Neural crest cell (in vitro differentiated cells): Measurements from ENCODE around the gene GPR171. TPM values are rescaled to one million over a fixed set of nuclear protein-coding genes. Genes with fewer than 3 reads are reported as not detected.

ENCODE experiments used
- DNase-seq: peaks from one replicate; pipeline ENCODE4 v3.0.0; 2021; ENCODE audit warnings: low read depth, mixed read lengths, low spot score
- H3K27ac Mint-ChIP-seq: one replicate; pipeline ENCODE4 v1.8.0; 2021; ENCODE audit warnings: mild to moderate bottlenecking, mixed read lengths; ENCODE audit not compliant: unreplicated experiment
- H3K27me3 Mint-ChIP-seq: 2 replicates; pipeline ENCODE4 v1.8.0; 2021; ENCODE audit warnings: low read depth, mild to moderate bottlenecking, mixed read lengths
- H3K36me3 Mint-ChIP-seq: 2 replicates; pipeline ENCODE4 v1.8.0; 2021; ENCODE audit warnings: low read depth, mild to moderate bottlenecking, mixed read lengths
- H3K4me1 Mint-ChIP-seq: 2 replicates; pipeline ENCODE4 v1.8.0; 2021; ENCODE audit warnings: mixed read lengths
- H3K4me3 Mint-ChIP-seq: one replicate; pipeline ENCODE4 v1.8.0; 2021; ENCODE audit warnings: mild to moderate bottlenecking, mixed read lengths
- H3K9me3 Mint-ChIP-seq: 2 replicates; pipeline ENCODE4 v1.8.0; 2021; ENCODE audit warnings: mixed read lengths
- total RNA-seq: library from RNA; stranded (reverse); gene quantifications from 2 replicates; pipeline ENCODE4 v1.2.1, GENCODE V29; 2021
- TF ChIP-seq, protein P1 (sequence below): fragments of 200-600 bp; sonication (generic); conservative IDR thresholded peaks from 2 replicates; pipeline ENCODE4 v1.5.0; 2021; ENCODE audit warnings: antibody characterized with exemption, mild to moderate bottlenecking

Gene GPR171
- total RNA-seq, 1 donor from 2014 or later, result not detected

DNA sequence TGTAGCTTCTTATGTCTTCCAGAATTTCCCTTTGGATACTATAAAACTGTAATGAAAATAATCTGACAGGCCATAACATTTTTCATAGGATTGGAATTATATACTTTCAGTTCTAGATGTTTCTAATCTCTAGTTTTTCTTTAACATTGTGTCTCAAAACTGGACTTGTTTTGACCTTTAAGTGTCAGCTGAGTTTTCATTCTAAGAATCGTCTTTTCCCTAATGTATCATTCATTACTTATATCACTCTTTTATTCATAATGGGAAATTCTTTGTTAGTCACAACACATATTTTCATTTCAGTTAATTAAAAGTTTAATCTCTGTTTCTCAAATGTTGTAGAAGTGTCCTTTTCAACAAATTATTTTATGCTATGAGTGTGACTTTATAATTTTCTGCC lies 11.9 kb downstream of the GPR171 start:
- peaks cover 5% of the 10 kb centered on the region for H3K4me1 Mint-ChIP-seq
- H3K9me3 Mint-ChIP-seq, result no peaks in the 10 kb centered on the region
- H3K4me3 Mint-ChIP-seq, result no peak overlapping the region
- H3K27me3 Mint-ChIP-seq, result no peaks in the 10 kb centered on the region
- no peak for DNase-seq
- TF ChIP-seq, protein P1, sequence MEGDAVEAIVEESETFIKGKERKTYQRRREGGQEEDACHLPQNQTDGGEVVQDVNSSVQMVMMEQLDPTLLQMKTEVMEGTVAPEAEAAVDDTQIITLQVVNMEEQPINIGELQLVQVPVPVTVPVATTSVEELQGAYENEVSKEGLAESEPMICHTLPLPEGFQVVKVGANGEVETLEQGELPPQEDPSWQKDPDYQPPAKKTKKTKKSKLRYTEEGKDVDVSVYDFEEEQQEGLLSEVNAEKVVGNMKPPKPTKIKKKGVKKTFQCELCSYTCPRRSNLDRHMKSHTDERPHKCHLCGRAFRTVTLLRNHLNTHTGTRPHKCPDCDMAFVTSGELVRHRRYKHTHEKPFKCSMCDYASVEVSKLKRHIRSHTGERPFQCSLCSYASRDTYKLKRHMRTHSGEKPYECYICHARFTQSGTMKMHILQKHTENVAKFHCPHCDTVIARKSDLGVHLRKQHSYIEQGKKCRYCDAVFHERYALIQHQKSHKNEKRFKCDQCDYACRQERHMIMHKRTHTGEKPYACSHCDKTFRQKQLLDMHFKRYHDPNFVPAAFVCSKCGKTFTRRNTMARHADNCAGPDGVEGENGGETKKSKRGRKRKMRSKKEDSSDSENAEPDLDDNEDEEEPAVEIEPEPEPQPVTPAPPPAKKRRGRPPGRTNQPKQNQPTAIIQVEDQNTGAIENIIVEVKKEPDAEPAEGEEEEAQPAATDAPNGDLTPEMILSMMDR, result no peak
- no peak overlapping the region for H3K27ac Mint-ChIP-seq
- H3K36me3 Mint-ChIP-seq, result peaks cover 23% of the 10 kb centered on the region

DNA sequence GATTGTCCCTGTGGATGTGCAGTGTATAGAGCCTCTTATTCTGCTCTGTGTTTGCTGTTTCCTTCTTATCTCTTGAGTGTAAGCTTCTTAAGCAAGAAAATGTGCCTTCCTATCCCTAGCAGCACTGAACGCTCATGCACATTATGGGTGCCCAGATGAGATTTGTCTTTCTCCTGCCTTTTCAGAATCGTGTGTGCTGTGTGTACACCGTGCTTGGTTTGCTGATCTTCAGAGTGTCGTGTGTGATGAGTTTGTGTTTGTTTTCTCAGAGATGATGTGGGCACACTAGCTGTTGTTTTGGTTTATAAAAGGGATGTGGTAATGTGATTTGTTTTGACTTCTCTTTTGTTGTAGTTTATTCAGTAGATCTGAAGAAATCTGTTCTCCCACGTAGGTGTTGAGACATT lies 19.7 kb downstream of the GPR171 start:
- Mint-ChIP-seq H3K9me3 (no peaks in the 10 kb centered on the region), H3K27me3 (no peaks in the 10 kb centered on the region), H3K4me3 (no peak overlapping the region), H3K4me1 (peaks cover 4% of the 10 kb centered on the region), H3K27ac (peak overlapping the region; percentile 87), H3K36me3 (no peaks in the 10 kb centered on the region)
- TF ChIP-seq, protein P1, result no peak
- DNase-seq, result no peak

DNA sequence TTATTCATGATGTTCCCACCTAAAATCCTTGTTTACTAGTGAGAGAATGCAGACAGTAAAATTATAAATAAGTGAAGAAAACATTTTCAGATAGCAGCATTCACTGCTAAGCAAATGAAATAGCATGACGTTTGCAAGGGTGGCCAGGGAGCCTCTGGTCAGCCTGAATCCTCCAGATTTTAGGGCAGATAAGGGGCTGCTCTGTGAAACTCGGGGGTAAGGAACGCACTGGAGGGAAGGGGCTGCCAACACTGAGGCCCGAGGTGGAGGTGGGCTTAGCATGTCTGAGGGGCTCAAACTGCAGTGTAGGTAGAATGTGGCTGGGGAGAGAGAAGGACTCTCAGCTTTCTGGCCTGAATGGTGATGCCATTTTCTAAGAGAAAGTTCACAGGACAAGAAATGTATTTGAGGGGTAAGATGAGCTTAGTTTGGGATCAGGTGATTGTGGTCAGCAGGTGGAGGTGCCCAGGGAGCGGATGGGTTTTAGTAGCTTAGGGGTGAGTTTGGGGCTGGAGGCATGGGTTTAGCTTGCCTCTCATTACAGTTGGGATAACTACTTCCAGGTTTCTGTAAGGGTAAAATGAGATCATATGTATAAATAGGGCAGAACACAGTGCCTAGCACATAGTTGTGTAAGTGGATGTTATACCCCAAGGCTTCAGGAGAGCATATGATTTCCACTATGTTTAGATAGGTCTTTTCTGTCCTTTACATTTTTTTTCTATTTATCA lies 20.5 kb downstream of the GPR171 start:
- peaks cover 4% of the 10 kb centered on the region for H3K4me1 Mint-ChIP-seq
- TF ChIP-seq, protein P1, result no peak
- H3K9me3 Mint-ChIP-seq, result no peaks in the 10 kb centered on the region
- no peak overlapping the region for H3K4me3 Mint-ChIP-seq
- DNase-seq, result no peak
- H3K27me3 Mint-ChIP-seq, result no peaks in the 10 kb centered on the region
- H3K27ac Mint-ChIP-seq, result peak overlapping the region; percentile 76
- no peaks in the 10 kb centered on the region for H3K36me3 Mint-ChIP-seq

DNA sequence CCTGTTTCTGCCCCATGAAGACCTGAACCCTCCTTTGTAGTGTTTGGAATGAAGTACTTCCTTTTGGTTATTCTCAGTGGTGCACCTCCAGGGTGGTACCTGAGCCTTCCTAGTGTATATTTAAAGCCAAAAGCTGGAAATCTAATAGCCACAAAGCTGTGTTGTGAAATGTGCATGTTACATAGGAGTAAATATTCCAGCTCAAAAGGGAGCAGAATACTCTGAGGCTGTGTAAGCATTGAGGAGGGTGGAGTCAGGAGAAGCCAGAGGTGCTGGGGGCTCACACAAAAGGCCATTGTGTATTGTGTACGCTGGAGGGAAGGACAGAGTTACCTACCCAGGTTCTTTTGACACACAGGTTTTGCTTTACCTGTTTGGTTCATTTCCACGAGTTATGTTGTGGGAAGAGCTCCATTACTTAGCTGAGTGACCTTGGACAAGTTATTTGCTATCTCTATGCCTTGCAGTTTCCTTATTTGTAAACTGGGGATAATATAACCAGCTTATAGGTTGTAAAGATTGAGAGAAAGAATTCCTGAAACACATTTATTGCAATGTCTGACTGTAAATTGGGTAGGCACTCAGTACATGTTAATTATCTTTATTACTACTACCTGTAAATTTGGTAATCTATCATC lies 24.7 kb downstream of the GPR171 start:
- Mint-ChIP-seq H3K27me3 (no peaks in the 10 kb centered on the region), H3K4me3 (no peak overlapping the region), H3K4me1 (peaks cover 3% of the 10 kb centered on the region), H3K36me3 (no peaks in the 10 kb centered on the region), H3K9me3 (no peaks in the 10 kb centered on the region), H3K27ac (no peak overlapping the region)
- no peak for DNase-seq
- TF ChIP-seq, protein P1, result no peak

DNA sequence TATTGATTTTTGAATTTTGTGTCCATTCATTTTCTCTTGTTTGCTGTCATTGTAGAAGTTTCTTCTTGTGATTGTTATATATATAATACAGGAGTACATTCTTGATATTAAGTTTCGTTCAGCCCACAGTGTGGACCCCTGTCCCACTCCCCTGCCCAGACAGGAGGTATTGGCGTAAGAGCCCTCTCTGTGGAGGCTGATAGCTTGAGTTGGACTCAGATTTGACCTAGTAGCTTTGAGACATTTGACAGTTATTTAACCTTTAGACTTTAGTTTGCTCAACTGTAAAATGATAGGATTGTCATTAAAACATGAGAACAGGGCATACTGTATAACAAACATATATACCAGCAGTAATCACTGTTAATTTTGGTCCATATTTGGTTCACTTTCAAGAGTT lies 27.1 kb downstream of the GPR171 start:
- Mint-ChIP-seq H3K9me3 (no peaks in the 10 kb centered on the region), H3K36me3 (no peaks in the 10 kb centered on the region), H3K4me1 (peaks cover 14% of the 10 kb centered on the region), H3K4me3 (no peak overlapping the region), H3K27me3 (no peaks in the 10 kb centered on the region), H3K27ac (no peak overlapping the region)
- TF ChIP-seq, protein P1, result no peak
- no peak for DNase-seq
